HepG2 (cell line): ENCODE measurements around the gene NEURL1B. TPM values are rescaled to one million over a fixed set of nuclear protein-coding genes. Genes with fewer than 3 reads are reported as not detected.
A peak's percentile ranks its signal among the peaks of the same experiment; 100 is the strongest.

Source experiments
- ATAC-seq: fragments of 200-7000 bp; cut with Tn5 transposase; 3 replicates; pipeline ENCODE4 v1.9.1; 2020; ENCODE audit warnings: mild to moderate bottlenecking, moderate library complexity
- BruUV-seq: library from RNA; stranded (reverse); fragments of 400-500 nt; replicated peaks from 2 replicates; lab custom pipeline; 2021; lab: Mats Ljungman, UMichigan
- CTCF ChIA-PET: fragments of 300-600 bp; formaldehyde crosslinking; extraction: SDS; loops from one replicate; lab custom pipeline; 2021; ENCODE audit warnings: low total read pairs, inconsistent platforms, low intra/inter-chr PET ratio; lab: Yijun Ruan, JAX
- POLR2A ChIA-PET: fragments of 350-600 bp; sonication (Branson Sonifier 250); formaldehyde crosslinking; loops from one replicate; lab custom pipeline; 2020; ENCODE audit warnings: antibody characterized with exemption, inconsistent platforms; lab: Yijun Ruan, JAX
- DNase-seq: peaks from one replicate; pipeline ENCODE4 v3.0.0-alpha.2; 2015; ENCODE audit warnings: low spot score
- FAIRE-seq: peaks from 3 replicates; lab custom pipeline; 2011; peaks lifted over from hg19 to GRCh38; lab: Jason Lieb, UNC
- H2AFZ ChIP-seq: one replicate; pipeline ENCODE4 v1.6.1; 2011; ENCODE audit warnings: low read length, inconsistent platforms
- H3K27ac ChIP-seq: fragments of 300-600 bp; 3 replicates; pipeline ENCODE4 v1.8.0; 2011; ENCODE audit warnings: mixed run types, mild to moderate bottlenecking, mixed read lengths, low read length, inconsistent platforms; ENCODE audit not compliant: insufficient read depth; ENCODE audit errors: extremely low read length
- H3K27me3 ChIP-seq, 2 experiments: fragments of 200-600 bp in 1 of 2; 2 replicates in 1 of 2; 3 replicates in 1 of 2; pipeline versions ENCODE4 v1.6.0 to v1.8.0; 2011; ENCODE audit warnings: low read length in 2 of 2, mild to moderate bottlenecking in 2 of 2, moderate library complexity in 2 of 2, inconsistent platforms in 1 of 2; ENCODE audit not compliant: insufficient read depth in 2 of 2, control insufficient read depth in 1 of 2
- H3K36me3 ChIP-seq, 2 experiments: fragments of 200-600 bp in 1 of 2; replicated peaks in 1 of 2; 2 replicates in 1 of 2; 3 replicates in 1 of 2; pipeline versions ENCODE4 v1.5.1 to v1.8.0; 2011; ENCODE audit warnings: low read length in 2 of 2, inconsistent platforms in 1 of 2; ENCODE audit not compliant: insufficient read depth in 2 of 2, control insufficient read depth in 1 of 2
- H3K4me1 ChIP-seq: 2 replicates; pipeline ENCODE4 v1.5.1; 2012; ENCODE audit warnings: low read length, inconsistent platforms; ENCODE audit not compliant: insufficient read depth
- H3K4me2 ChIP-seq: 2 replicates; pipeline ENCODE4 v1.6.0; 2011; ENCODE audit warnings: low read depth, low read length, inconsistent platforms
- H3K4me3 ChIP-seq, 3 experiments: fragments of 200-600 bp in 1 of 3; sonication (generic), shearing (Covaris generic) in 1 of 3; replicated peaks in 1 of 3; 2 replicates each; pipeline ENCODE4 v1.5.1; 2011 to 2016; ENCODE audit warnings: low read length in 3 of 3, inconsistent platforms in 2 of 3, low read depth in 2 of 3, mild to moderate bottlenecking in 2 of 3, control low read depth in 1 of 3, mixed read lengths in 1 of 3; ENCODE audit not compliant: insufficient read depth in 1 of 3
- H3K79me2 ChIP-seq: one replicate; pipeline ENCODE4 v1.6.1; 2011; ENCODE audit warnings: low read length, inconsistent platforms; ENCODE audit not compliant: insufficient read depth
- H3K9ac ChIP-seq: 2 replicates; pipeline ENCODE4 v1.6.0; 2011; ENCODE audit warnings: mild to moderate bottlenecking, low read depth, low read length, inconsistent platforms; ENCODE audit not compliant: insufficient read depth
- H3K9me3 ChIP-seq: 2 replicates; pipeline ENCODE4 v1.5.1; 2012; ENCODE audit warnings: mild to moderate bottlenecking, low read length
- H4K20me1 ChIP-seq: 2 replicates; pipeline ENCODE4 v1.6.0; 2011; ENCODE audit warnings: inconsistent platforms, mild to moderate bottlenecking, low read length, moderate library complexity; ENCODE audit not compliant: insufficient read depth
- IKZF1 ChIP-seq: fragments of 450-650 bp; IDR thresholded peaks from 2 replicates; pipeline ENCODE4 v1.7.1; 2016
- IKZF4 ChIP-seq: sonication (generic); formaldehyde crosslinking; IDR thresholded peaks from 2 replicates; pipeline ENCODE4 v1.5.1; 2020; ENCODE audit warnings: borderline replicate concordance, mild to moderate bottlenecking, low read depth, missing genetic modification reagents; ENCODE audit errors: not compliant biosample characterization
- NFYC ChIP-seq: IDR thresholded peaks from 2 replicates; pipeline ENCODE4 v1.6.1; 2016; ENCODE audit warnings: missing genetic modification reagents, missing compliant biosample characterization
- NR2F6 ChIP-seq, 2 experiments: IDR thresholded peaks; 2 replicates each; pipeline ENCODE4 v1.6.1; 2016; ENCODE audit warnings: antibody characterized with exemption in 1 of 2, mild to moderate bottlenecking in 1 of 2
- TEAD2 ChIP-seq: sonication (generic); formaldehyde crosslinking; IDR thresholded peaks from 2 replicates; pipeline ENCODE4 v1.9.0; 2021; ENCODE audit warnings: missing genetic modification reagents
- ZNF225 ChIP-seq: sonication (generic); formaldehyde crosslinking; IDR thresholded peaks from 2 replicates; pipeline ENCODE4 v1.4.0; 2020; ENCODE audit warnings: mild to moderate bottlenecking, missing genetic modification reagents
- ZNF251 ChIP-seq: sonication (generic); formaldehyde crosslinking; IDR thresholded peaks from 2 replicates; pipeline ENCODE4 v1.9.0; 2021; ENCODE audit warnings: mild to moderate bottlenecking, missing genetic modification reagents
- ZNF331 ChIP-seq: sonication (generic); formaldehyde crosslinking; IDR thresholded peaks from 2 replicates; pipeline ENCODE4 v1.4.0; 2020; ENCODE audit warnings: missing genetic modification reagents
- ZNF607 ChIP-seq: sonication (generic); formaldehyde crosslinking; IDR thresholded peaks from 2 replicates; pipeline ENCODE4 v1.5.1; 2020; ENCODE audit warnings: missing genetic modification reagents, mild to moderate bottlenecking, borderline replicate concordance
- ZSCAN5A ChIP-seq: sonication (generic); formaldehyde crosslinking; IDR thresholded peaks from 2 replicates; pipeline ENCODE4 v1.8.0; 2022; ENCODE audit warnings: mild to moderate bottlenecking, missing genetic modification reagents, borderline replicate concordance
- WGBS: methylation state at CpG from one replicate; pipeline ENCODE4 v1.1.6; 2017; ENCODE audit warnings: low lambda C conversion rate; 5-methylcytosine and 5-hydroxymethylcytosine counted together
- in situ Hi-C: cut with HindIII; loops from 2 replicates; pipeline ENCODE4 v1.10.0; 2017; ENCODE audit warnings: low pct_unique_long_range_greater_than_20kb; ENCODE audit not compliant: extremely low pct_ligation_motif_present
- intact Hi-C: fragments of 100-400 bp; cut with micrococcal nuclease; formaldehyde crosslinking; loops from one replicate; pipeline ENCODE4 v1.10.0; 2022; ENCODE audit not compliant: unreplicated experiment
- polyA plus RNA-seq, 8 experiments: library from polyadenylated mRNA; depleted of rRNA in 3 of 8; stranded (reverse) in 7 of 8; unstranded in 1 of 8; fragments of >200 nt; fragmentation: Illumina TruSeq in 4 of 8; extraction: Trizol in 4 of 8; gene quantifications; 2 replicates each; pipeline versions ENCODE4 v1.2.1 to v1.2.3, GENCODE V29; 2011 to 2016; ENCODE audit warnings: low read depth in 4 of 8, missing spikeins in 1 of 8, mixed read lengths in 1 of 8; ENCODE audit not compliant: insufficient read depth in 1 of 8
- total RNA-seq, 5 experiments: library from RNA; depleted of rRNA; stranded (reverse); fragments of >200 nt; fragmentation: Illumina TruSeq; extraction: Trizol; gene quantifications; 2 replicates each; pipeline ENCODE4 v1.2.3, GENCODE V29; 2016; ENCODE audit warnings: low read depth in 1 of 5

NEURL1B gene
- total and polyA plus RNA-seq, 2 of the 13 experiments (the other 11 are each of a cell fraction or from before 2014, with no cell fraction given), result 0.09 to 0.13 TPM

- 12% methylated on average over 4 of the region's 4 CpGs for WGBS
- Histone ChIP-seq H2AFZ (no peak overlapping the region), H3K4me2 (0 out of 2 replicates have a peak overlapping the region, but pooled peaks have one; percentile 11), H4K20me1 (no peaks in the 10 kb centered on the region), H3K36me3 (no peaks in the 10 kb centered on the region), H3K27ac (no peak overlapping the region), H3K9me3 (no peaks in the 10 kb centered on the region)
- POLR2A ChIA-PET, result no interaction called here
- ATAC-seq, result no peak; the same call in 2 of the 3 replicates
- intact Hi-C loops, result loop anchor here (10.0 kb wide), 1 partner anchor 363 kb away; no protein-coding TSS in a partner anchor
- TF ChIP-seq NFYC (CRISPR knock-in tag), result no peak
- TF ChIP-seq NR2F6 (IDR thresholded peaks at IDR 0.05), result no peak
- TF ChIP-seq NR2F6 (CRISPR knock-in tag; IDR thresholded peaks at IDR 0.05), result peak; percentile 37; the same call in 1 of the 2 replicates
- TF ChIP-seq, all 625 proteins: peak for 1
- H3K4me1 ChIP-seq, result peaks cover 27% of the 10 kb centered on the region
- FAIRE-seq, result no peak
- no peak overlapping the region for H3K9ac ChIP-seq
- peaks cover 0 to 31% of the 10 kb centered on the region in 2 experiments; a peak in 3 of 5 replicates for H3K27me3 ChIP-seq
- no peak for DNase-seq
- no peaks in the 10 kb centered on the region for H3K79me2 ChIP-seq
- in situ Hi-C loops, result no loop called here
- BruUV-seq, result no TSS peak
- no peak overlapping the region for H3K4me3 ChIP-seq
- CTCF ChIA-PET, result no interaction called here
Measured at GRCh38 chr5:172687940-172688339, 46.9 kb downstream of the NEURL1B start.

- Histone ChIP-seq H3K4me1 (peaks cover 27% of the 10 kb centered on the region), H2AFZ (no peak overlapping the region), H3K79me2 (no peaks in the 10 kb centered on the region), H3K4me3 (no peak overlapping the region), H3K4me2 (0 out of 2 replicates have a peak overlapping the region, but pooled peaks have one; percentile 11)
- POLR2A ChIA-PET, result no interaction called here
- 55% methylated on average over 8 of the region's 11 CpGs for WGBS
- ATAC-seq, result peak; percentile 46; the same call in 2 of the 3 replicates
- no TSS peak for BruUV-seq
- intact Hi-C loops, result loop anchor here (10.0 kb wide), 1 partner anchor 364 kb away; no protein-coding TSS in a partner anchor
- no peak for TF ChIP-seq ZNF225
- no peak for TF ChIP-seq ZNF251
- TF ChIP-seq ZNF331 (CRISPR knock-in tag), result no peak
- TF ChIP-seq ZSCAN5A, result no peak
- TF ChIP-seq TEAD2 (CRISPR knock-in tag), result no peak
- TF ChIP-seq IKZF1, result no peak
- no peak for TF ChIP-seq ZNF607
- no peak for TF ChIP-seq IKZF4 (CRISPR knock-in tag)
- TF ChIP-seq, all 625 proteins: peak for 0
- no peaks in the 10 kb centered on the region for H4K20me1 ChIP-seq
- DNase-seq (no peak), FAIRE-seq (no peak)
- H3K27ac ChIP-seq, result no peak overlapping the region
- CTCF ChIA-PET, result no interaction called here
- H3K36me3 ChIP-seq, result no peaks in the 10 kb centered on the region
- H3K9ac ChIP-seq, result no peak overlapping the region
- H3K9me3 ChIP-seq, result no peaks in the 10 kb centered on the region
- in situ Hi-C loops, result no loop called here
- H3K27me3 ChIP-seq, result peaks cover 0 to 31% of the 10 kb centered on the region in 2 experiments; a peak in 3 of 5 replicates
Measured at GRCh38 chr5:172688349-172689217, 47.5 kb downstream of the NEURL1B start.
